Measurements from ENCODE around the gene PPFIA4. TPM values are rescaled to one million over a fixed set of nuclear protein-coding genes. Genes with fewer than 3 reads are reported as not detected.

Gene PPFIA4
- total RNA-seq, 1 donor from 2014 or later, result 9.1 TPM

GRCh38 chr1:203055161-203055799 lies 29.0 kb downstream of the PPFIA4 start:
- no peak overlapping the region for H3K4me3 ChIP-seq (ENCODE audit: insufficient read depth, low read depth, low read length)
- DNase-seq (ENCODE audit: low read depth) (no peak), FAIRE-seq (no peak)
- H3K4me1 Mint-ChIP-seq (ENCODE audit: low read depth, unreplicated experiment), result peaks cover 10% of the 10 kb centered on the region
- TF ChIP-seq CTCF (IDR thresholded peaks at IDR 0.05; ENCODE audit: insufficient read depth, low read depth, low read length) (no peak), EZH2 (IDR thresholded peaks at IDR 0.05; ENCODE audit: insufficient read depth, low read length) (no peak)
- H3K4me3 Mint-ChIP-seq (ENCODE audit: unreplicated experiment), result no peak overlapping the region
- H3K36me3 ChIP-seq (ENCODE audit: insufficient read depth, low read length), result no peaks in the 10 kb centered on the region
- no peaks in the 10 kb centered on the region for H3K79me2 ChIP-seq (ENCODE audit: insufficient read depth, low read length)
- H3K27ac Mint-ChIP-seq (ENCODE audit: unreplicated experiment), result no peak overlapping the region
- peaks cover 34% of the 10 kb centered on the region for H3K36me3 Mint-ChIP-seq (ENCODE audit: low read depth, unreplicated experiment)
- no peaks in the 10 kb centered on the region for H3K4me1 ChIP-seq (ENCODE audit: insufficient read depth, low read length)
- no peaks in the 10 kb centered on the region for H3K9me3 Mint-ChIP-seq (ENCODE audit: unreplicated experiment)
- H3K9me3 ChIP-seq (ENCODE audit: insufficient read depth, low read depth, low read length), result no peaks in the 10 kb centered on the region
- peaks cover 15% of the 10 kb centered on the region for H3K27me3 ChIP-seq (ENCODE audit: insufficient read depth, low read length)
- no peak overlapping the region for H2AFZ ChIP-seq (ENCODE audit: low read depth, low read length)
- H3K27me3 Mint-ChIP-seq (ENCODE audit: low read depth, unreplicated experiment), result peaks cover 43% of the 10 kb centered on the region
- no peak overlapping the region for H3K4me2 ChIP-seq (ENCODE audit: low read length)
- no peak overlapping the region for H3K27ac ChIP-seq (ENCODE audit: low read depth, low read length)
- H3K9ac ChIP-seq (ENCODE audit: low read length), result no peak overlapping the region
- no peaks in the 10 kb centered on the region for H4K20me1 ChIP-seq (ENCODE audit: insufficient read depth, low read length)

- no peak overlapping the region for H3K9ac ChIP-seq (ENCODE audit: low read length)
- no peak overlapping the region for H3K4me3 Mint-ChIP-seq (ENCODE audit: unreplicated experiment)
- peaks cover 15% of the 10 kb centered on the region for H3K27me3 ChIP-seq (ENCODE audit: insufficient read depth, low read length)
- no peaks in the 10 kb centered on the region for H4K20me1 ChIP-seq (ENCODE audit: insufficient read depth, low read length)
- peaks cover 36% of the 10 kb centered on the region for H3K36me3 Mint-ChIP-seq (ENCODE audit: low read depth, unreplicated experiment)
- no peaks in the 10 kb centered on the region for H3K4me1 ChIP-seq (ENCODE audit: insufficient read depth, low read length)
- H3K4me2 ChIP-seq (ENCODE audit: low read length), result no peak overlapping the region
- H3K27ac Mint-ChIP-seq (ENCODE audit: unreplicated experiment), result no peak overlapping the region
- DNase-seq (ENCODE audit: low read depth), result no peak
- H3K27ac ChIP-seq (ENCODE audit: low read depth, low read length), result no peak overlapping the region
- peaks cover 10% of the 10 kb centered on the region for H3K4me1 Mint-ChIP-seq (ENCODE audit: low read depth, unreplicated experiment)
- H3K27me3 Mint-ChIP-seq (ENCODE audit: low read depth, unreplicated experiment), result peaks cover 38% of the 10 kb centered on the region
- no peak overlapping the region for H3K4me3 ChIP-seq (ENCODE audit: insufficient read depth, low read depth, low read length)
- no peaks in the 10 kb centered on the region for H3K9me3 ChIP-seq (ENCODE audit: insufficient read depth, low read depth, low read length)
- no peak for FAIRE-seq
- TF ChIP-seq CTCF (IDR thresholded peaks at IDR 0.05; ENCODE audit: insufficient read depth, low read depth, low read length) (no peak), EZH2 (IDR thresholded peaks at IDR 0.05; ENCODE audit: insufficient read depth, low read length) (no peak)
- H3K9me3 Mint-ChIP-seq (ENCODE audit: unreplicated experiment), result no peaks in the 10 kb centered on the region
- no peak overlapping the region for H2AFZ ChIP-seq (ENCODE audit: low read depth, low read length)
- no peaks in the 10 kb centered on the region for H3K79me2 ChIP-seq (ENCODE audit: insufficient read depth, low read length)
- H3K36me3 ChIP-seq (ENCODE audit: insufficient read depth, low read length), result no peaks in the 10 kb centered on the region
Measured at GRCh38 chr1:203056012-203056411, 29.7 kb downstream of the PPFIA4 start.

DNA sequence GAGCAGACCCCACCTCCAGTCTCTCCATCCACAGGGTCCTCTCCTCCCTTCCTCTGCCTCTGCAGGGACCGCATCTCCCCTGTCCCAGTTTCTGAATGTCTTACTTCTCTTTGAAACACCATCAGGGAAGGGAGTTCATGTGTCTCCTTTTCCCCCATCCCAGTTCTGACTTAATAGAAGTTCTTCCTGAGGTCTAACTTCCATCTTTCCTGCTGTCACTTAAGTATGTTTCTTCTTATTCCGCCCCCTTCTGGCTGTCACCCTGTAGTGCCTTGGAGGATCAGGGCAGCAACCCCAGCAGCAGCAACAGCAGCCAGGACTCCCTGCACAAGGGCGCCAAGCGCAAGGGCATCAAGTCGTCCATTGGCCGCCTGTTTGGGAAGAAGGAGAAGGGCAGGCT lies 30.2 kb downstream of the PPFIA4 start:
- no peak overlapping the region for H3K27ac ChIP-seq (ENCODE audit: low read depth, low read length)
- Mint-ChIP-seq H3K27ac (ENCODE audit: unreplicated experiment) (no peak overlapping the region), H3K4me1 (ENCODE audit: low read depth, unreplicated experiment) (peaks cover 10% of the 10 kb centered on the region), H3K9me3 (ENCODE audit: unreplicated experiment) (no peaks in the 10 kb centered on the region), H3K36me3 (ENCODE audit: low read depth, unreplicated experiment) (peaks cover 33% of the 10 kb centered on the region), H3K27me3 (ENCODE audit: low read depth, unreplicated experiment) (peaks cover 34% of the 10 kb centered on the region), H3K4me3 (ENCODE audit: unreplicated experiment) (no peak overlapping the region)
- no peak for FAIRE-seq
- DNase-seq (ENCODE audit: low read depth), result no peak
- no peak overlapping the region for H3K4me2 ChIP-seq (ENCODE audit: low read length)
- no peak overlapping the region for H3K4me3 ChIP-seq (ENCODE audit: insufficient read depth, low read depth, low read length)
- no peaks in the 10 kb centered on the region for H3K9me3 ChIP-seq (ENCODE audit: insufficient read depth, low read depth, low read length)
- TF ChIP-seq EZH2 (IDR thresholded peaks at IDR 0.05; ENCODE audit: insufficient read depth, low read length) (no peak), CTCF (IDR thresholded peaks at IDR 0.05; ENCODE audit: insufficient read depth, low read depth, low read length) (no peak)
- peaks cover 15% of the 10 kb centered on the region for H3K27me3 ChIP-seq (ENCODE audit: insufficient read depth, low read length)
- no peak overlapping the region for H3K9ac ChIP-seq (ENCODE audit: low read length)
- H3K36me3 ChIP-seq (ENCODE audit: insufficient read depth, low read length), result no peaks in the 10 kb centered on the region
- H2AFZ ChIP-seq (ENCODE audit: low read depth, low read length), result no peak overlapping the region
- no peaks in the 10 kb centered on the region for H4K20me1 ChIP-seq (ENCODE audit: insufficient read depth, low read length)
- no peaks in the 10 kb centered on the region for H3K4me1 ChIP-seq (ENCODE audit: insufficient read depth, low read length)
- no peaks in the 10 kb centered on the region for H3K79me2 ChIP-seq (ENCODE audit: insufficient read depth, low read length)
